SK-N-SH treated with all-trans-retinoic acid at 6 μM for 48 hours (cell line): ENCODE measurements around the gene RALA.

Experiments
- ATAC-seq: fragments of 200-7000 bp; cut with Tn5 transposase; 3 replicates; pipeline ENCODE4 v1.9.1; 2020; ENCODE audit warnings: mild to moderate bottlenecking, moderate library complexity
- ARNTL ChIP-seq: fragments of 450-650 bp; formaldehyde crosslinking; IDR thresholded peaks from 2 replicates; pipeline ENCODE4 v1.5.0; 2020; ENCODE audit warnings: low read depth, mild to moderate bottlenecking, moderate library complexity, borderline replicate concordance
- BACH2 ChIP-seq: fragments of 250-450 bp; sonication (Bioruptor Pico); IDR thresholded peaks from 2 replicates; pipeline ENCODE4 v1.9.0; 2021; ENCODE audit warnings: mild to moderate bottlenecking, borderline replicate concordance
- CREB5 ChIP-seq: fragments of 250-450 bp; sonication (Bioruptor Pico); IDR thresholded peaks from 2 replicates; pipeline ENCODE4 v1.5.1; 2020; ENCODE audit warnings: low read depth, mild to moderate bottlenecking, moderate library complexity
- CSDC2 ChIP-seq: fragments of 250-450 bp; sonication (Bioruptor Pico); IDR thresholded peaks from 2 replicates; pipeline ENCODE4 v1.5.0; 2020; ENCODE audit warnings: mild to moderate bottlenecking, moderate library complexity
- CSRNP3 ChIP-seq: fragments of 250-450 bp; sonication (Bioruptor Pico); IDR thresholded peaks from 2 replicates; pipeline ENCODE4 v1.5.1; 2021; ENCODE audit warnings: mild to moderate bottlenecking, moderate library complexity
- ESRRG ChIP-seq: fragments of 250-450 bp; sonication (Bioruptor Pico); IDR thresholded peaks from 2 replicates; pipeline ENCODE4 v1.6.1; 2021; ENCODE audit warnings: mild to moderate bottlenecking
- GLIS3 ChIP-seq: fragments of 250-450 bp; sonication (Bioruptor Pico); IDR thresholded peaks from 2 replicates; pipeline ENCODE4 v1.5.0; 2020; ENCODE audit warnings: mild to moderate bottlenecking, moderate library complexity
- ISL1 ChIP-seq: fragments of 250-450 bp; sonication (Bioruptor Pico); IDR thresholded peaks from 2 replicates; pipeline ENCODE4 v2.1.2; 2022; ENCODE audit warnings: mild to moderate bottlenecking, moderate library complexity
- OSR1 ChIP-seq: fragments of 250-450 bp; sonication (Bioruptor Pico); IDR thresholded peaks from 2 replicates; pipeline ENCODE4 v1.8.0; 2022; ENCODE audit warnings: moderate library complexity, mild to moderate bottlenecking, inconsistent platforms
- POU6F1 ChIP-seq: fragments of 250-450 bp; sonication (Bioruptor Pico); IDR thresholded peaks from 2 replicates; pipeline ENCODE4 v1.8.0; 2021; ENCODE audit warnings: low read depth, mild to moderate bottlenecking, moderate library complexity, borderline replicate concordance
- PPARA ChIP-seq: fragments of 250-450 bp; sonication (Bioruptor Pico); IDR thresholded peaks from 2 replicates; pipeline ENCODE4 v1.5.0; 2020; ENCODE audit warnings: mild to moderate bottlenecking, borderline replicate concordance
- RARB ChIP-seq: fragments of 250-450 bp; sonication (Bioruptor Pico); IDR thresholded peaks from 2 replicates; pipeline ENCODE4 v1.8.0; 2021; ENCODE audit warnings: mild to moderate bottlenecking, moderate library complexity
- SNAI2 ChIP-seq: fragments of 250-450 bp; sonication (Bioruptor Pico); IDR thresholded peaks from 2 replicates; pipeline ENCODE4 v1.5.0; 2020; ENCODE audit warnings: mild to moderate bottlenecking, moderate library complexity
- TCF4 ChIP-seq: fragments of 250-450 bp; sonication (Bioruptor Pico); IDR thresholded peaks from 2 replicates; pipeline ENCODE4 v1.8.0; 2021; ENCODE audit warnings: mild to moderate bottlenecking, moderate library complexity, borderline replicate concordance
- TOX ChIP-seq: fragments of 250-450 bp; sonication (Bioruptor Pico); IDR thresholded peaks from 2 replicates; pipeline ENCODE4 v1.8.0; 2021; ENCODE audit warnings: mild to moderate bottlenecking, moderate library complexity, borderline replicate concordance
- TSHZ2 ChIP-seq: fragments of 250-450 bp; sonication (Bioruptor Pico); IDR thresholded peaks from 2 replicates; pipeline ENCODE4 v1.5.0; 2020; ENCODE audit warnings: mild to moderate bottlenecking, moderate library complexity
- ZC3H10 ChIP-seq: fragments of 250-450 bp; sonication (Bioruptor Pico); IDR thresholded peaks from 2 replicates; pipeline ENCODE4 v1.5.1; 2021; ENCODE audit warnings: mild to moderate bottlenecking, moderate library complexity
- ZFP3 ChIP-seq: fragments of 250-450 bp; sonication (Bioruptor Pico); IDR thresholded peaks from 2 replicates; pipeline ENCODE4 v1.5.0; 2020; ENCODE audit warnings: mild to moderate bottlenecking, moderate library complexity
- ZFP30 ChIP-seq: fragments of 450-650 bp; formaldehyde crosslinking; IDR thresholded peaks from 2 replicates; pipeline ENCODE4 v1.5.0; 2022; ENCODE audit warnings: mild to moderate bottlenecking, moderate library complexity
- ZNF565 ChIP-seq: fragments of 450-650 bp; formaldehyde crosslinking; conservative IDR thresholded peaks from 2 replicates; pipeline ENCODE4 v1.5.0; 2020; ENCODE audit warnings: low read depth, mild to moderate bottlenecking, moderate library complexity
- ZNF70 ChIP-seq: fragments of 450-650 bp; formaldehyde crosslinking; IDR thresholded peaks from 2 replicates; pipeline ENCODE4 v1.5.0; 2020; ENCODE audit warnings: mild to moderate bottlenecking, moderate library complexity
- ZNF8 ChIP-seq: fragments of 450-650 bp; formaldehyde crosslinking; IDR thresholded peaks from 2 replicates; pipeline ENCODE4 v1.5.0; 2020; ENCODE audit warnings: mild to moderate bottlenecking, moderate library complexity
- TF ChIP-seq, protein P1 (sequence below): fragments of 250-450 bp; sonication (Bioruptor Pico); IDR thresholded peaks from 2 replicates; pipeline ENCODE4 v1.8.0; 2020; ENCODE audit warnings: mild to moderate bottlenecking, moderate library complexity, borderline replicate concordance

Gene RALA

DNA sequence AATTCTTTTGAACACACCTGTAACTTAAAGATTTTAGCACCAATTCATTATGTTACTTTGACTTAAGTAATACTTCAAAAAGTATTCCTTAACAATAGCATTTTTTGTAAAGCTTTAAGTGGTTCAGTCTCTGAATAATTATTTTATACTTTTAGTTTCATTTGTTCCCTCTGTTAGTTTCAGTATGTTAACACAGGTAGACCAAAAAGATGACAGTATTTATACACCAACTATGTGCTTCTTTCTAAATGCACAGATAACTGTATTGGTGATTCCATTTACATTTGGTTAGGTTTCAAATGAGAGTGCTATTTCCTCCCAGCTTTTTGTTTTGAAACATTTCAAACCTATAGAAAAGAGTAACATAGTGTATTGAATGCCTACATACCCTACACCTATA is 14.0 kb downstream of the RALA start:
- no peak for ATAC-seq
- no peak for TF ChIP-seq TCF4
- no peak for TF ChIP-seq PPARA
- no peak for TF ChIP-seq ISL1
- no peak for TF ChIP-seq GLIS3 (CRISPR knock-in tag)
- no peak for TF ChIP-seq CSRNP3 (CRISPR knock-in tag)
- no peak for TF ChIP-seq ESRRG (CRISPR knock-in tag)
- TF ChIP-seq ZFP3 (CRISPR knock-in tag), result no peak
- no peak for TF ChIP-seq OSR1
- TF ChIP-seq ZNF565 (CRISPR knock-in tag), result no peak
- no peak for TF ChIP-seq ARNTL
- no peak for TF ChIP-seq ZNF8 (CRISPR knock-in tag)
- no peak for TF ChIP-seq ZC3H10 (CRISPR knock-in tag)
- TF ChIP-seq ZFP30 (CRISPR knock-in tag), result no peak

- TF ChIP-seq ZC3H10 (CRISPR knock-in tag) (no peak), POU6F1 (CRISPR knock-in tag) (no peak), TOX (CRISPR knock-in tag) (no peak), CSRNP3 (CRISPR knock-in tag) (no peak), ZFP3 (CRISPR knock-in tag) (no peak), ESRRG (CRISPR knock-in tag) (no peak), OSR1 (no peak), ZFP30 (CRISPR knock-in tag) (no peak), PPARA (no peak), CREB5 (CRISPR knock-in tag) (no peak), ISL1 (no peak), ARNTL (no peak), ZNF70 (CRISPR knock-in tag) (no peak)
- TF ChIP-seq, protein P1, sequence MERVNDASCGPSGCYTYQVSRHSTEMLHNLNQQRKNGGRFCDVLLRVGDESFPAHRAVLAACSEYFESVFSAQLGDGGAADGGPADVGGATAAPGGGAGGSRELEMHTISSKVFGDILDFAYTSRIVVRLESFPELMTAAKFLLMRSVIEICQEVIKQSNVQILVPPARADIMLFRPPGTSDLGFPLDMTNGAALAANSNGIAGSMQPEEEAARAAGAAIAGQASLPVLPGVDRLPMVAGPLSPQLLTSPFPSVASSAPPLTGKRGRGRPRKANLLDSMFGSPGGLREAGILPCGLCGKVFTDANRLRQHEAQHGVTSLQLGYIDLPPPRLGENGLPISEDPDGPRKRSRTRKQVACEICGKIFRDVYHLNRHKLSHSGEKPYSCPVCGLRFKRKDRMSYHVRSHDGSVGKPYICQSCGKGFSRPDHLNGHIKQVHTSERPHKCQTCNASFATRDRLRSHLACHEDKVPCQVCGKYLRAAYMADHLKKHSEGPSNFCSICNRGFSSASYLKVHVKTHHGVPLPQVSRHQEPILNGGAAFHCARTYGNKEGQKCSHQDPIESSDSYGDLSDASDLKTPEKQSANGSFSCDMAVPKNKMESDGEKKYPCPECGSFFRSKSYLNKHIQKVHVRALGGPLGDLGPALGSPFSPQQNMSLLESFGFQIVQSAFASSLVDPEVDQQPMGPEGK (CRISPR knock-in tag), result no peak
- TF ChIP-seq, all 23 proteins: peak for 0
- no peak for ATAC-seq
These were observed 14.7 kb downstream of the RALA start for GRCh38 chr7:39637963-39638485.

DNA sequence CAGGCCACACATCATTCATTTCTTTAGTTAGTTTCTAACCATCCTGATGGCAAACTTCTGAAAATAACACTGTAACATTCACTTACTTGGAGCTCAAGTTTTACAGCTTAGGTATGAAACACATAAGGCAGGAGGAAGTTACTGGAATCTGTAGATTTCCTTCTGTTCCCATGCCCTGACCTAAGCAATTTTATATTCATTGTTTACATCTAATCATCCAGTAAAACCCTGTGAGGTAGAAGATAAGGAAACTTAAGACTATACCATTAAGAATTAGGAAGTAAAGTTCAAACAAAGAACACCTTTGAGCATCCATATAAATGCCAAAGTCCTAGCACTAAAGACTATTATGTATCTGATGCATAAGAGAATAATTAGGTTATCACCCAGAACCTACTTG is 19.5 kb downstream of the RALA start:
- no peak for ATAC-seq
- TF ChIP-seq ZNF565 (CRISPR knock-in tag) (no peak), RARB (CRISPR knock-in tag) (no peak), ZNF8 (CRISPR knock-in tag) (no peak), ZNF70 (CRISPR knock-in tag) (no peak), BACH2 (no peak), POU6F1 (CRISPR knock-in tag) (no peak), GLIS3 (CRISPR knock-in tag) (no peak), SNAI2 (no peak), TSHZ2 (no peak), CSDC2 (CRISPR knock-in tag) (no peak), ZFP30 (CRISPR knock-in tag) (no peak), ESRRG (CRISPR knock-in tag) (no peak), TCF4 (no peak), CSRNP3 (CRISPR knock-in tag) (no peak), ZC3H10 (CRISPR knock-in tag) (no peak)
